Hepatocyte (in vitro differentiated cells): ENCODE data around the gene CABCOCO1.

ENCODE experiments used
- EZH2 ChIP-seq: fragments of 200-600 bp; sonication (generic); IDR thresholded peaks from 2 replicates; pipeline ENCODE4 v1.6.1; 2016; ENCODE audit warnings: antibody characterized with exemption, mild to moderate bottlenecking, borderline replicate concordance
- EZH2phosphoT487 ChIP-seq: fragments of 200-600 bp; sonication (generic); IDR thresholded peaks from one replicate; pipeline ENCODE4 v1.6.1; 2018; ENCODE audit warnings: antibody characterized with exemption, mild to moderate bottlenecking, low read depth, moderate library complexity; ENCODE audit not compliant: unreplicated experiment, severe bottlenecking
- TF ChIP-seq, protein P1 (sequence below): fragments of 200-600 bp; sonication (generic); IDR thresholded peaks from 2 replicates; pipeline ENCODE4 v1.5.1; 2016; ENCODE audit warnings: antibody characterized with exemption, mild to moderate bottlenecking; ENCODE audit not compliant: poor library complexity

DNA sequence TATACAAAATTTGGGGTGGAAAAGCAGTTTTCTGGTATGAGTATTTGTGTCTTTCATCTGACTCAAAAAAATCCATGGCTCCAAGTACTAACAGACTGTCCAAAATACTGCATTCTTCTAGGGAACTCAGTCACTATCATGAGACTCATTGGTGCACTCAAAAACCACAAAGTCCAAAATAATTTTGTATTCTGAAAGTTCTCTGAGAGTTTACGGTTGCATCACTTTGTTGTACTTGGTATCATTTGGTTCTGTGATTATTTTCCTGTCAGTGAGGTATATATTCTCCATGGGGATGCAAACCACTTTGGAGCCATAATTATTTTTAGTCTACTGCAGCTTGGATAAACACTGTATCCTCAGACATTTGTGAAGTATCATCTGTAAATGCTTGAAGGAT, 28.0 kb upstream of the CABCOCO1 start:
- TF ChIP-seq, protein P1, sequence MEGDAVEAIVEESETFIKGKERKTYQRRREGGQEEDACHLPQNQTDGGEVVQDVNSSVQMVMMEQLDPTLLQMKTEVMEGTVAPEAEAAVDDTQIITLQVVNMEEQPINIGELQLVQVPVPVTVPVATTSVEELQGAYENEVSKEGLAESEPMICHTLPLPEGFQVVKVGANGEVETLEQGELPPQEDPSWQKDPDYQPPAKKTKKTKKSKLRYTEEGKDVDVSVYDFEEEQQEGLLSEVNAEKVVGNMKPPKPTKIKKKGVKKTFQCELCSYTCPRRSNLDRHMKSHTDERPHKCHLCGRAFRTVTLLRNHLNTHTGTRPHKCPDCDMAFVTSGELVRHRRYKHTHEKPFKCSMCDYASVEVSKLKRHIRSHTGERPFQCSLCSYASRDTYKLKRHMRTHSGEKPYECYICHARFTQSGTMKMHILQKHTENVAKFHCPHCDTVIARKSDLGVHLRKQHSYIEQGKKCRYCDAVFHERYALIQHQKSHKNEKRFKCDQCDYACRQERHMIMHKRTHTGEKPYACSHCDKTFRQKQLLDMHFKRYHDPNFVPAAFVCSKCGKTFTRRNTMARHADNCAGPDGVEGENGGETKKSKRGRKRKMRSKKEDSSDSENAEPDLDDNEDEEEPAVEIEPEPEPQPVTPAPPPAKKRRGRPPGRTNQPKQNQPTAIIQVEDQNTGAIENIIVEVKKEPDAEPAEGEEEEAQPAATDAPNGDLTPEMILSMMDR: no peak
- TF ChIP-seq EZH2 (no peak), EZH2phosphoT487 (no peak)
